Transverse colon (tissue), 4 donors: ENCODE data around the gene DUSP15.

Experiments used
- EP300 ChIP-seq: sonication (generic); formaldehyde crosslinking; IDR thresholded peaks from one replicate; pipeline ENCODE4 v1.6.1; 2017; ENCODE audit warnings: antibody characterized with exemption, low read depth
- POLR2AphosphoS5 ChIP-seq, 3 donors: sonication (generic); formaldehyde crosslinking; IDR thresholded peaks; one replicate each; pipeline ENCODE4 v1.6.1; 2016; ENCODE audit warnings: antibody characterized with exemption in 3 of 3
- TF ChIP-seq, protein P1 (sequence below), 5 experiments: fragments of 200-600 bp in 3 of 5; fragments of 450-650 bp in 2 of 5; sonication (generic) in 3 of 5; IDR thresholded peaks; 1 replicate in 2 of 5; 2 replicates in 3 of 5; pipeline ENCODE4 v1.5.1; 2016 to 2017; ENCODE audit warnings: antibody characterized with exemption in 5 of 5, inconsistent platforms in 3 of 5, mild to moderate bottlenecking in 2 of 5, moderate library complexity in 1 of 5

GRCh38 chr20:31918466-31919105 lies 48.3 kb upstream of the DUSP15 start:
- TF ChIP-seq, protein P1, sequence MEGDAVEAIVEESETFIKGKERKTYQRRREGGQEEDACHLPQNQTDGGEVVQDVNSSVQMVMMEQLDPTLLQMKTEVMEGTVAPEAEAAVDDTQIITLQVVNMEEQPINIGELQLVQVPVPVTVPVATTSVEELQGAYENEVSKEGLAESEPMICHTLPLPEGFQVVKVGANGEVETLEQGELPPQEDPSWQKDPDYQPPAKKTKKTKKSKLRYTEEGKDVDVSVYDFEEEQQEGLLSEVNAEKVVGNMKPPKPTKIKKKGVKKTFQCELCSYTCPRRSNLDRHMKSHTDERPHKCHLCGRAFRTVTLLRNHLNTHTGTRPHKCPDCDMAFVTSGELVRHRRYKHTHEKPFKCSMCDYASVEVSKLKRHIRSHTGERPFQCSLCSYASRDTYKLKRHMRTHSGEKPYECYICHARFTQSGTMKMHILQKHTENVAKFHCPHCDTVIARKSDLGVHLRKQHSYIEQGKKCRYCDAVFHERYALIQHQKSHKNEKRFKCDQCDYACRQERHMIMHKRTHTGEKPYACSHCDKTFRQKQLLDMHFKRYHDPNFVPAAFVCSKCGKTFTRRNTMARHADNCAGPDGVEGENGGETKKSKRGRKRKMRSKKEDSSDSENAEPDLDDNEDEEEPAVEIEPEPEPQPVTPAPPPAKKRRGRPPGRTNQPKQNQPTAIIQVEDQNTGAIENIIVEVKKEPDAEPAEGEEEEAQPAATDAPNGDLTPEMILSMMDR (IDR thresholded peaks at IDR 0.05) = no peak
- no peak for TF ChIP-seq EP300
- no peak for TF ChIP-seq POLR2AphosphoS5 (IDR thresholded peaks at IDR 0.05)
